ENCODE results near the gene TRPM4.
"Not testable (repeated sequence)": the region's sequence is repeated elsewhere in the genome, so short reads cannot be mapped to it uniquely, and the experiment has no call there.

TRPM4 gene

DNA sequence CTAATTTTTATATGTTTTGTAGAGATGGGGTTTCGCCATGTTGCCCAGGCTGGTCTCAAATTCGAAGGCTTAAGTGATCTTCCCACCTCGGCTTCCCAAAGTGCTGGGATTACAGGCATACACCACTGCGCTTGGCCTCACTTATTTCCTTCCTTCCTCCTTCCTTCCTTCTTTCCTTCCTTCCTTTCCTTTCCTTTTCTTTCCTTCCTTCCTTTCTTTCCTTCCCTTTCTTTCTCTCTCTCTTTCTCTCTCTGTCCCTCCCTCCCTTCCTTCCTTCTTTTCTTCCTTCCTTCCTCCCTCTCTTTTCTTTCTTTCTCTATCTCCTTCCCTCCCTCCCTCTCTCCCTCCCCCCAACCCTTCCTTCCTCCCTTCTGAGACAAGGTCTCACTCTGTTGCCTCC is 36.8 kb downstream of the TRPM4 start:
- no peak for DNase-seq

DNA sequence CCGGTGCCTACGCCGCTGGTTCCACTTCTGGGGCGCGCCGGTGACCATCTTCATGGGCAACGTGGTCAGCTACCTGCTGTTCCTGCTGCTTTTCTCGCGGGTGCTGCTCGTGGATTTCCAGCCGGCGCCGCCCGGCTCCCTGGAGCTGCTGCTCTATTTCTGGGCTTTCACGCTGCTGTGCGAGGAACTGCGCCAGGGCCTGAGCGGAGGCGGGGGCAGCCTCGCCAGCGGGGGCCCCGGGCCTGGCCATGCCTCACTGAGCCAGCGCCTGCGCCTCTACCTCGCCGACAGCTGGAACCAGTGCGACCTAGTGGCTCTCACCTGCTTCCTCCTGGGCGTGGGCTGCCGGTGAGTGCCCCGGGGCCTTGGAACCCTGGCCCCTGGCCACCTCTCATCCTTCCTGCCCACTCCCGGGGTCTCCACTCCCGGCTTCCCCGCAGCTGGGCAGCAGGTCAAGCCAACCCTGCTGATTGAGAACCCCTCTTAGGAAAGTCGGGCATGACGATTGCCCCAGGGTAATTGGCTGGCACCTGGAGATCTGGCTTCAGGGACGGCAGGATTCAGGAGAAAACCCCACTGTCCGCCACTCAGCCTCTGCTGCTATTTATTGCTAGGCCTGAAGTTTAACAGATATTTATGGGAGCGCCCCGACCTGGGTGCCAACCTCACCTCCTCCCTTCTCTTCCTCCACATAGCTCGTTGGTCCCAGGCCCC is 39.1 kb downstream of the TRPM4 start:
- DNase-seq, result peak; percentile 7

- no peak for DNase-seq
These were observed 42.8 kb downstream of the TRPM4 start for GRCh38 chr19:49200238-49200862.

DNA sequence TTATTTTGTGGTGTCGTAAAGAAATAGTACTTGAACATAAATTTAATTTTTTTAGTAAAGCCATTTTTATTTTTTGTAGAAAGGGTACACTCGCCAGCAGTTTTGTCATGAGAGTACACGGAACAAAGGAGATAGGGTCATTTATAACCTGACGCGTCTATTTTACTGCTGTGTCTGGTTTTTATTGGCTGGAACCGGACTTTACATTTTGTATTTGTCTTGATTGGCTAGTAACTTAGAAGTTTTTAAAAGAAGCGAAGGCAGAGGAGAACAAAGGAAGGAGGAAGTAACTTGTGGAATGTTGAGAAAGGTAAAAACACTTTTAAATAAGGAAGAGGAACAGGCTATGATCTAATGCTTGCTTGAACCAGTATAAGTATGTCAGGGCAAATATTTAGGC is 43.5 kb downstream of the TRPM4 start:
- no peak for DNase-seq

- no peak for DNase-seq
These were observed 47.5 kb downstream of the TRPM4 start for GRCh38 chr19:49205114-49205513.

- DNase-seq, result not testable (repeated sequence)
These were observed 51.9 kb downstream of the TRPM4 start for GRCh38 chr19:49209502-49209901.

GRCh38 chr19:49210108-49210900 is 52.7 kb downstream of the TRPM4 start:
- DNase-seq, result no peak

DNA sequence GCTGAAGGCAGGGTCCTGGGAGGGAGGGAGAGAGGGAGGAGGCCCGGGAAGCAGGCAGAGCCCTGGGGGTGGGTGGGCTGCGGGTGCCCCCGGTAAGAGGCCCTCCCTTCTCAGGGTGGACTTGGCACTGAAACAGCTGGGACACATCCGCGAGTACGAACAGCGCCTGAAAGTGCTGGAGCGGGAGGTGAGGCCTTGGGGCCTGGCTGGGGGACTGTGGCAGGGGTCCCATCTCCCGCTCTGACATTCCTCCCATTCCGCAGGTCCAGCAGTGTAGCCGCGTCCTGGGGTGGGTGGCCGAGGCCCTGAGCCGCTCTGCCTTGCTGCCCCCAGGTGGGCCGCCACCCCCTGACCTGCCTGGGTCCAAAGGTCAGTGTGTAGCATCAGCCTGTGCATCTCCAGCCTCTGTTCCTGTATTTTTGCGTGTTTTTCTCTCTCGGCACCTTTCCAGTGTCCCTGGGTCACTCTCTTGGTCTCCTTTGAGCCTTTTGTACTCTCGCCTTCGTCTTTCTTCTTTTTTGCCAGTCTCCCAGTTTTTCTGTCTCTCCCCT is 53.4 kb downstream of the TRPM4 start:
- DNase-seq, result no peak

DNA sequence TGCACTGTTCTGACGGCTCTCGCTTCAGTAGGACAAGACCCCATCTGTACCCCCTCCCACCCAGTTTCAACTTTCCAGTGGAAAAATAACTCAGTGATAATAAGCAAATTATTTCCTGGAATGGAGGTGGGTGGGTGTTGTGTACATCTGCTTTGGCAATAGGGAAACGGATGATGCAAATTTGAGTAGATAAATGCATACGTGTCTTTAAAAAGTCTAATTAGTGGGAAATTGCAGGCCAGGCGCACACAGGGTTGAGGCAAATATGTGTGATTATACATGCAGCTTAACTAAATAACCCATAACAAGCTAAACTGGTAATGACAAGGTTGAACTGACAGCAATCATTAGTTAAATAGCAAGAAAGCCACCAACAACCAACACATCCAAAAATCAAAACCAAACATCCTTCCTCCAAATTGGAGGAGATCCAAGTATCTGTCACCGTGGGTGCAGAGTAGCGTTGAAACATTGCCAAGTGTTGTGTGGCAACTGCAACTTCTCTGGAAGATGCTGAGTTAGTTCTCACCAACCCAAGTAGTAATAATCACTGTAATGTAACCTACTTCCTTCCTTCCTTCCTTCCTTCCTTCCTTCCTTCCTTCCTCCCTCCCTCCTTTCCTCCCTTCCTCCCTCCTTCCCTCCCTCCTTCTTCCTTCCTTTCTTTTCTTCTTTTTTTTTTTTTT is 54.6 kb downstream of the TRPM4 start:
- no peak for DNase-seq

- DNase-seq, result no peak
These were observed 56.2 kb downstream of the TRPM4 start for GRCh38 chr19:49213791-49214190.

- DNase-seq, result no peak
These were observed 57.1 kb downstream of the TRPM4 start for GRCh38 chr19:49214701-49215100.

- no peak for DNase-seq
These were observed 58.5 kb downstream of the TRPM4 start for GRCh38 chr19:49216071-49216470.

DNA sequence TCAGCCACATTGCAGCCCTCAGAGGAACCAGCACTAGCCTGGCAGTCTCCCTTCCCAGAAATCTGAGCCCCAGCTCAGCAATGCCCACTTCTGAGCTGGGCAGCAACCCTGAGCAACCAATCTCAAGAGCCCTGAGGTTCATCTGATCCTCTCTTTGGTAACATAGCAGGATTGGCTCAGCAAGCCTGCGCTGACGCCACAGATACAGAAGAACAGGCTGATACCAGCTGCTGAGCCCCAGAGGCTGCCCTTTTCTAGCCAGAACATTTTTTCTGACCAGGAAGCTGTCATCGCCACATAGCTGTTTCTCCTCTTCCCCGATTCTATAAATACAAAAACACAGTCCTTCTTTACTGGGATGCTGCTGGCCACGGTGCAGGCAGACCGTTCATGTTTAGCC is 59.8 kb downstream of the TRPM4 start:
- DNase-seq, result no peak

GRCh38 chr19:49222011-49222410 is 64.4 kb downstream of the TRPM4 start:
- no peak for DNase-seq

- no peak for DNase-seq
These were observed 64.9 kb downstream of the TRPM4 start for GRCh38 chr19:49222528-49222927.

DNA sequence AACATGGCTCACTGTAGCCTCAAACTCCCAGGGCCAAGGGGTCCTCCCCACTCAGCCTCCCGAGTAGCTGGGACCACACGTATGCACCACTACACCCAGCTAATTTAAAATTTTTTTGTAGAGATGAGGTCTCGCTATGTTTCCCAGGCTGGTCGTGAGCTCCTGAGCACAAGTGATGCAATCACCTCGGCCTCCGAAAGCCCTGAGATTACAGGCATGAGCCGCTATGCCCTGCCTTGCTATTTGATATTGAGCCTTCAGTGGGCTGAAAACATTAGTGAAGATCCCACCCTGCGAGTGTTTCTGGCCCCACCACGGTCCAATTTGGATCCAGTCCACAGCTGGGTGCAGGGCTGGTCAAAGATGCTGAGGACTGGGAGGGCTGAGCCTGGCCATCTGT is 65.9 kb downstream of the TRPM4 start:
- DNase-seq, result no peak

DNA sequence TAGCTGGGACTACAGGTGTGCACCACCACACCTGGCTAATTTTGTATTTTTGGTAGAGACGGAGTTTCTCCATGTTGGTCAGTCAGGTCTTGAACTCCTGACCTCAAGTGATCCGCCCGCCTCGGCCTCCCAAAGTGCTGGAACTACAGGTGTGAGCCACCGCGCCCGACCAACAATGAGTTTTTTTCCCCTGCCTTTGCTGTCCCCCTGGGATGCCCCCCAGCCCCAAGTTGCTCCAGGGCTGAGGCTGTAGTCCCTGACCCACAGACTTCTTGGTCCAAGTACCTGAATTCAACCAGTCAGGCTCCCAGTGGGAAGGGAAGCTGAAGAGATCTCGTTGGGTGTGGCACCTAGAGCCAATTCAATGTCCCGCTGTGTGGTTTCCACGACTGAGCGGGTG is 66.8 kb downstream of the TRPM4 start:
- DNase-seq, result not testable (repeated sequence)

GRCh38 chr19:49224879-49225278 is 67.3 kb downstream of the TRPM4 start:
- DNase-seq, result peak; percentile 4

- DNase-seq, result no peak
These were observed 71.8 kb downstream of the TRPM4 start for GRCh38 chr19:49229416-49229815.

GRCh38 chr19:49231389-49231788 is 73.8 kb downstream of the TRPM4 start:
- DNase-seq, result no peak

- DNase-seq, result no peak
These were observed 74.2 kb downstream of the TRPM4 start for GRCh38 chr19:49231804-49232203.

GRCh38 chr19:49233163-49233562 is 75.6 kb downstream of the TRPM4 start:
- no peak for DNase-seq

- no peak for DNase-seq
These were observed 84.2 kb downstream of the TRPM4 start for GRCh38 chr19:49241769-49242168.

Measured in NCI-H1092 (cell line).